OCI-LY3 (cell line): ENCODE results near the gene PRUNE2.

Source experiments
- EZH2phosphoT487 ChIP-seq: fragments of 200-600 bp; shearing (Covaris generic); IDR thresholded peaks from 2 replicates; pipeline ENCODE4 v1.6.1; 2018; ENCODE audit warnings: antibody characterized with exemption, mixed run types, low read depth
- TF ChIP-seq, protein P1 (sequence below): fragments of 200-600, 300-600 bp; sonication (generic); IDR thresholded peaks from 2 replicates; pipeline ENCODE4 v1.5.1; 2014; ENCODE audit warnings: antibody characterized with exemption, low read length, low read depth

DNA sequence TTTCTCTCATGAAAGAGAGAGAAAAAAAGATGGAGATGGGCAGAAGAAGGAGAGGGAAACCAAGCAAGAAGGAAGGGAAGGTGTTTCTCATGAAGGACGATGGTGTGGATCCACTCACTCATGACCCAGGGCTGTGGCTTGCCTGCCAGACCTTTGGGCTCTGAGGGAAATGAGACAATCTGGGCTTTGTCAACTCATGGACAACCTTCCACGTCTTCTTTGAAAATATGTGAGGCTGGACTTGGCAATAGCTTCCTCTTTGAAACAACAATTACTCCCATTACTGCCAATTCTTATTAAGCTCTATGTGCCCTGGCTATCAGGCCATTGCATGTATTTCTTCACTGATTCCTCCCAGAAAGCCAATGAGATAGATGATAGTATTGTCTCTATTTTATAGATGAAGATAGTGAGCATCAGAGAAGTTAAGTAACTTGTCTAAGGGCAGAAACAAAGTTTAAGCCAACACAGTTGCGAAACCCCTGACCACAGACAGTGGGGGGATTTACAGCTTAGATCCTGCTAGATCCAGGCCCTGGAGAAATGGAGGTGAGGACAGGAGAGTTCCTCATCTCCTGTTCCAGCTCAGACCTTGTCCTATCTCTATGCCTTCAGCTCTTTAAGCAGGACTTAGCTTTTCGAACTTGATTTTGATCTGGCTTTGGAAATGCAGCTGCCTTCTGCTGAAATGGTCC is 314.5 kb downstream of the PRUNE2 start:
- TF ChIP-seq, protein P1, sequence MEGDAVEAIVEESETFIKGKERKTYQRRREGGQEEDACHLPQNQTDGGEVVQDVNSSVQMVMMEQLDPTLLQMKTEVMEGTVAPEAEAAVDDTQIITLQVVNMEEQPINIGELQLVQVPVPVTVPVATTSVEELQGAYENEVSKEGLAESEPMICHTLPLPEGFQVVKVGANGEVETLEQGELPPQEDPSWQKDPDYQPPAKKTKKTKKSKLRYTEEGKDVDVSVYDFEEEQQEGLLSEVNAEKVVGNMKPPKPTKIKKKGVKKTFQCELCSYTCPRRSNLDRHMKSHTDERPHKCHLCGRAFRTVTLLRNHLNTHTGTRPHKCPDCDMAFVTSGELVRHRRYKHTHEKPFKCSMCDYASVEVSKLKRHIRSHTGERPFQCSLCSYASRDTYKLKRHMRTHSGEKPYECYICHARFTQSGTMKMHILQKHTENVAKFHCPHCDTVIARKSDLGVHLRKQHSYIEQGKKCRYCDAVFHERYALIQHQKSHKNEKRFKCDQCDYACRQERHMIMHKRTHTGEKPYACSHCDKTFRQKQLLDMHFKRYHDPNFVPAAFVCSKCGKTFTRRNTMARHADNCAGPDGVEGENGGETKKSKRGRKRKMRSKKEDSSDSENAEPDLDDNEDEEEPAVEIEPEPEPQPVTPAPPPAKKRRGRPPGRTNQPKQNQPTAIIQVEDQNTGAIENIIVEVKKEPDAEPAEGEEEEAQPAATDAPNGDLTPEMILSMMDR, result no peak
- no peak for TF ChIP-seq EZH2phosphoT487
